Activated CD8-positive, alpha-beta T cell treated with anti-CD3 and anti-CD28 coated beads for 36 hours (primary cell): ENCODE measurements around the gene SAMD8. TPM values are rescaled to one million over a fixed set of nuclear protein-coding genes. Genes with fewer than 3 reads are reported as not detected.
A peak's percentile ranks its signal among the peaks of the same experiment; 100 is the strongest.
"Not testable (repeated sequence)": the region's sequence is repeated elsewhere in the genome, so short reads cannot be mapped to it uniquely, and the experiment has no call there.

Source experiments
- ATAC-seq: fragments of 200-7000 bp; cut with Tn5 transposase; one replicate; pipeline ENCODE4 v1.10.0; 2021; ENCODE audit warnings: mild to moderate bottlenecking, moderate library complexity
- CTCF ChIA-PET: fragments of 350-600 bp; sonication (Branson Sonifier 250); formaldehyde crosslinking; loops from one replicate; lab custom pipeline; 2021; ENCODE audit warnings: antibody characterized with exemption; lab: Charles Lee
- POLR2A ChIA-PET: fragments of 350-600 bp; sonication (Branson Sonifier 250); formaldehyde crosslinking; loops from one replicate; lab custom pipeline; 2021; ENCODE audit warnings: antibody characterized with exemption; lab: Charles Lee
- DNase-seq: peaks from one replicate; pipeline ENCODE4 v3.0.0-alpha.2; 2020
- H3K27ac Mint-ChIP-seq: one replicate; pipeline ENCODE4 v1.8.0; 2021; ENCODE audit warnings: mild to moderate bottlenecking, mixed read lengths
- H3K27me3 Mint-ChIP-seq: one replicate; pipeline ENCODE4 v1.8.0; 2021; ENCODE audit warnings: mixed read lengths
- H3K36me3 Mint-ChIP-seq: one replicate; pipeline ENCODE4 v1.8.0; 2021; ENCODE audit warnings: low read depth, mixed read lengths
- H3K4me1 Mint-ChIP-seq: one replicate; pipeline ENCODE4 v1.8.0; 2021; ENCODE audit warnings: low read depth, mixed read lengths
- H3K4me3 Mint-ChIP-seq: one replicate; pipeline ENCODE4 v1.8.0; 2021; ENCODE audit warnings: mild to moderate bottlenecking, moderate library complexity, mixed read lengths
- H3K9me3 Mint-ChIP-seq: one replicate; pipeline ENCODE4 v1.8.0; 2021; ENCODE audit warnings: mixed read lengths
- intact Hi-C: fragments of 100-400 bp; cut with micrococcal nuclease; formaldehyde crosslinking; loops from one replicate; pipeline ENCODE4 v1.10.0; 2022
- total RNA-seq, 2 experiments: library from RNA; stranded (reverse); gene quantifications; one replicate each; pipeline ENCODE4 v1.2.3, GENCODE V29; 2021
- TF ChIP-seq, protein P1 (sequence below): fragments of 200-600 bp; IDR thresholded peaks from one replicate; pipeline ENCODE4 v1.8.0; 2022; ENCODE audit warnings: antibody characterized with exemption, mild to moderate bottlenecking

SAMD8 gene
- total RNA-seq, 2 experiments from 2014 or later = 21.9 to 23.7 TPM

DNA sequence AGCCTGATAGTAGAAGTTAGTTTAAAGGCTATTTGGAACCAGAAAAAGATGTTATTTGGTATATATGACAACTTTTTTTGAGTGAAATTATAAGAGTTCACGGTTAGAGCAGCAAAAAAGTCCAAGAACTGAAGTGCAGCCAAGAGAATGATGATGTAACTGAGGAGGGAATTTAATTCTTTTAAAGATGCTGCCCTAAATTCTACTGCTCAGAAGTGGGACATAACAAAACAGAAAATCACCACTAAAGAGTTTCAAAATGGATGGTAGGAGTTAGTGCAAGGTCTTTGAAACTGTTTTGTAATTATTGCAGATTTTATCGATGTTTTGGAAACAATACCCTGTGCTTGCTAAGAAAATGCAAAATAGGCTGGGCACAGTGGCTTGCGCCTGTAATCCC lies 6.5 kb downstream of the SAMD8 start:
- ATAC-seq = no peak

DNA sequence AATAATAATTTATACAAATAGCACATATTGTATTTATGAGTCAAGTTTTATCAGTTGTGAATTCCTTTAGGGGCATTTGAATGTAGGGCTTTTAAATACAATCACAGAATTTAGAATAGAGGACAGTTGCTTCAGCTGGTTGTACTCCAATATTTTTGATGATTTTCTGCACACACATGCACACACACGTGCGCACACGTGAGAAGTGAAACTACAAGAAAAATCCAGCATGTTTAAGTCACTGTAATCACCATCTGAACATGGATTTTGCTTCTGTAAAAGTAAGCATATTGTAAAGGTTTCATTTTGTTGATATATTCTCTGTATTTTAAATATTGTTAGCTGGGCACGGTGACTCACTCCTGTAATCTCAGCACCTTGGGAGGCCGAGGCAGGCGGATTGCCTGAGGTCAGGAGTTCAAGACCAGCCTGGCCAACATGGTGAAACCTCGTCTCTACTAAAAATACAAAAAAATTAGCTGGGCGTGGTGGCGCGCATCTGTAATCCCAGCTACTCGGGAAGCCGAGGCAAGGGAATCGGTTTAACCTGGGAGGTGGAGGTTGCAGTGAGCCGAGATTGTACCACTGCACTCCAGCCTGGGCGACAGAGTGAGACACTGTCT lies 8.1 kb downstream of the SAMD8 start:
- DNase-seq, H3K27ac Mint-ChIP-seq, H3K9me3 Mint-ChIP-seq, H3K4me3 Mint-ChIP-seq, H3K27me3 Mint-ChIP-seq, ATAC-seq, H3K36me3 Mint-ChIP-seq, intact Hi-C loops: not testable (repeated sequence)
- ChIA-PET CTCF (interaction anchor here (1.1 to 1.8 kb wide), 3 partner anchors 15 to 69 kb away, joined by 3 to 4 read pairs (median 3); no protein-coding TSS in a partner anchor), POLR2A (interaction anchor here (1.5 kb wide), 1 partner anchor 90 kb away, joined by 4 read pairs; no protein-coding TSS in a partner anchor)
- H3K4me1 Mint-ChIP-seq = peaks cover 40% of the 10 kb centered on the region

More for the DNA sequence above, 6.5 kb downstream of the SAMD8 start:
- Mint-ChIP-seq H3K27me3 (no peaks in the 10 kb centered on the region), H3K4me3 (no peak overlapping the region), H3K9me3 (no peaks in the 10 kb centered on the region), H3K27ac (peak overlapping the region; percentile 14), H3K4me1 (peaks cover 44% of the 10 kb centered on the region), H3K36me3 (peaks cover 3% of the 10 kb centered on the region)
- TF ChIP-seq, protein P1, sequence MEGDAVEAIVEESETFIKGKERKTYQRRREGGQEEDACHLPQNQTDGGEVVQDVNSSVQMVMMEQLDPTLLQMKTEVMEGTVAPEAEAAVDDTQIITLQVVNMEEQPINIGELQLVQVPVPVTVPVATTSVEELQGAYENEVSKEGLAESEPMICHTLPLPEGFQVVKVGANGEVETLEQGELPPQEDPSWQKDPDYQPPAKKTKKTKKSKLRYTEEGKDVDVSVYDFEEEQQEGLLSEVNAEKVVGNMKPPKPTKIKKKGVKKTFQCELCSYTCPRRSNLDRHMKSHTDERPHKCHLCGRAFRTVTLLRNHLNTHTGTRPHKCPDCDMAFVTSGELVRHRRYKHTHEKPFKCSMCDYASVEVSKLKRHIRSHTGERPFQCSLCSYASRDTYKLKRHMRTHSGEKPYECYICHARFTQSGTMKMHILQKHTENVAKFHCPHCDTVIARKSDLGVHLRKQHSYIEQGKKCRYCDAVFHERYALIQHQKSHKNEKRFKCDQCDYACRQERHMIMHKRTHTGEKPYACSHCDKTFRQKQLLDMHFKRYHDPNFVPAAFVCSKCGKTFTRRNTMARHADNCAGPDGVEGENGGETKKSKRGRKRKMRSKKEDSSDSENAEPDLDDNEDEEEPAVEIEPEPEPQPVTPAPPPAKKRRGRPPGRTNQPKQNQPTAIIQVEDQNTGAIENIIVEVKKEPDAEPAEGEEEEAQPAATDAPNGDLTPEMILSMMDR = no peak
- CTCF ChIA-PET = interaction anchor here (1.8 kb wide), 1 partner anchor 11 kb away, joined by 6 read pairs; no protein-coding TSS in a partner anchor
- DNase-seq = no peak
- POLR2A ChIA-PET = no interaction called here
- intact Hi-C loops = no loop called here

DNA sequence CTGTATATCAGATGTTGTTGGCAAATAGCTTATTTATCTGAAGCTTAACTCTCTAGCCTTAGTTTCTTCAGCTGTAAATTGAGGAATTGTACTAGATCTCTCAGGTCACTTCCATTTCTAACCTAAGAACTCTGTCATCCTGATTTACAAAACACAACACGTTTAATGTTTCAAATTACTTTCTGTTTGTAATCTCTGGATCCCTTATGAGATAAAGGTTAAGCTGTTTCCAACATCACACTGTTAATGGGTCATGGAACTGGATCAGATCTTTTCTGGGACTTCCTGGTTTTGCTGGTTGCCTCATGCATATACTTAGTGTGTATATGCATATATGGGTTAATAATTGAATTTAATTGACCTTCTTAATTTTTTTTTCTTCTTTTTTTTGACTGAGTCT lies 9.9 kb downstream of the SAMD8 start:
- TF ChIP-seq, protein P1 = no peak
- no peaks in the 10 kb centered on the region for H3K9me3 Mint-ChIP-seq
- peak overlapping the region; percentile 20 for H3K27ac Mint-ChIP-seq
- no peak overlapping the region for H3K4me3 Mint-ChIP-seq
- DNase-seq (no peak), ATAC-seq (no peak)
- intact Hi-C loops = no loop called here
- peaks cover 17% of the 10 kb centered on the region for H3K36me3 Mint-ChIP-seq
- ChIA-PET CTCF (no interaction called here), POLR2A (no interaction called here)
- peaks cover 37% of the 10 kb centered on the region for H3K4me1 Mint-ChIP-seq
- no peaks in the 10 kb centered on the region for H3K27me3 Mint-ChIP-seq

DNA sequence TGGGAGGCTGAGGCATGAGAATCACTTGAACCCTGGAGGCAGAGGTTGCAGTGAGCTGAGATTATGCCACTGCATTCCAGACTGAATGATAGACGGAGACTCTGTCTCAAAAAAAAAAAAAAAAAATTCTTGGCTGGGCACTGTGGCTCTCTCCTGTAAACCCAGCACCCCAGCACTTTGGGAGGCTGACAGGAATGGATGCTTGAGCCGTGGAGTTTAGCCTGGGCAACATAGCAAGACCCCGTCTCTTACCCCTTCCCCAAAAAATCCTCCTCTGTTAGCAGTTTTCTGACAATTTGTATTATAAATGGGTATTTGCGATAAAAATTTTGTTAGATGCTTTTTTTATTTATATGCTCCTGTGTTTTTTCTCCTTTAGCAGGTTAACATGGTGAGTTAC lies 11.0 kb downstream of the SAMD8 start:
- TF ChIP-seq, protein P1 = no peak
- ATAC-seq (no peak), DNase-seq (no peak)
- Mint-ChIP-seq H3K9me3 (no peaks in the 10 kb centered on the region), H3K36me3 (peaks cover 18% of the 10 kb centered on the region), H3K4me3 (no peak overlapping the region), H3K4me1 (peaks cover 35% of the 10 kb centered on the region), H3K27me3 (no peaks in the 10 kb centered on the region), H3K27ac (no peak overlapping the region)
- intact Hi-C loops = no loop called here
- ChIA-PET POLR2A (no interaction called here), CTCF (no interaction called here)

DNA sequence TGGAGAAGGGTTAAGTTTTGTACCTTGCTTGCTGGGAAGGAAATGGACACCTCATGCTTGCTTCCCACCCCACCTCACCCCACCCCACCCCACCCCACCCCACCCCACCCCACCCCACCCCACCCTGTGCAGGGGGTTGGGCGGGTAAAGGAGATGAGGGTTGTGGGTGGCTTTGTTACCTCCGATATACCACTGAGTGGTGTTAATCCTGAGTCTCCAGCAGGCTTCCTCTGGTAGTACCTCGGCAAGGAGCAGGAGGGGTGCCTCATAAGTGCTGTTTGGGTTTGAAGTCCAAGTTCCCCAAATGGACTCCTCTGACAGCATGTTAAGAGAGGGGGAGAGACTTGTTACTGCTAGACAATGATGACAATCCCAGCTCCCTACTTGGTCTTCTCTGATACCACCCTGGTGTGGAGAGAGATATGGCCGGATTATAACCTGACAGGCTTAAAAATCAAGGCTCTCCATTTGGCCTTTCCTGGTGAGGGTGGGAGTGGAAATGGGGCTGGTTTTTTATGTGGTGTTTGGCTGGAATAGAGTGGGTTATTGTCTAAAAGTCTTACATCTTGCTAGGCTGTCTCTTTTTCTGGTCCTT lies 11.7 kb downstream of the SAMD8 start:
- Mint-ChIP-seq H3K27me3 (no peaks in the 10 kb centered on the region), H3K9me3 (no peaks in the 10 kb centered on the region), H3K36me3 (peaks cover 18% of the 10 kb centered on the region), H3K4me1 (peaks cover 28% of the 10 kb centered on the region), H3K4me3 (no peak overlapping the region), H3K27ac (no peak overlapping the region)
- ChIA-PET POLR2A (interaction anchor here (1.0 kb wide), 1 partner anchor 12 kb away, joined by 3 read pairs; the partner anchor contains the start of gene SAMD8), CTCF (no interaction called here)
- DNase-seq = no peak
- intact Hi-C loops = no loop called here
- TF ChIP-seq, protein P1 = no peak
- ATAC-seq = no peak
